Bone marrow (tissue), 2 donors: ENCODE results near the gene HOXC10.

Experiments
- DNase-seq, 2 donors: peaks; one replicate each; lab custom pipeline; 2025; lab: John Stamatoyannopoulos, UW

HOXC10 gene

GRCh38 chr12:53950789-53951576 is 34.0 kb upstream of the HOXC10 start:
- no peak for DNase-seq

DNA sequence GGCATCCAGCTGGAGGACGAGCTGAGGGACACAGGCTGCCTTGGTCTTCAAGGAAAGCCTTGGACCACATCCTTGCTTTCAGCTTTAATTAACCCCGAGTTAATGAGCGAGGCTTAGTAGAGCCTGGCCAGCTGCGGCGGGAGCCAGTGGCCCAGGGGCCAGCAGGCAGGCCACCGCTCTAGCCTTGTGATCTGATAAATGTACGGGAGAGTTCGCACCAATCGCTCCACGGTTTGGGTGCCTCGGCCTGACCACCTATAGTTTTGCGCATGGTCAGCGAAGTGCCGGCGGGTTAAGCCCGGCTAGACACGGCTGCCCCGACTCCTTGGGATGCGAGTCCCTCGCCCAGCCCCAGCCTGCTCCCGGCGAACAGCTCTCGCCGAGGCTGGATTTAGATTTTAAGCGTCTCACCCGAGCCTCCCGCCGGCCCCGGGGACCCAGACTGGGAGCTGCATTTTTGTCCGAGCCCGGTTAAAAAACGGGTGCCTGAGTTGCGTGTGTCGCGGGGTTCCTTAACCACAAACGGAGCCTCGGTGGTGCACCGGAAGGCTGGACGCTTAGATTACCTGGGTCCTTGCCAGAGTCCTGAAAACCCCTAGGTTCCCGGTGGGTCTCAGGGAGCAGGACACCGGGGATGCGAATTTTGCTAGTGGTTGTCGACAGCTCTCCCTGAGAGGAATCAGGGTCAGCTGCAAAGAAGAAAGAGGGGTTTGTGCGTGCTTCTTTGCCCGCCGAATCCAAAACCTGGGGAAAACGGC is 33.2 kb upstream of the HOXC10 start:
- DNase-seq: no peak

DNA sequence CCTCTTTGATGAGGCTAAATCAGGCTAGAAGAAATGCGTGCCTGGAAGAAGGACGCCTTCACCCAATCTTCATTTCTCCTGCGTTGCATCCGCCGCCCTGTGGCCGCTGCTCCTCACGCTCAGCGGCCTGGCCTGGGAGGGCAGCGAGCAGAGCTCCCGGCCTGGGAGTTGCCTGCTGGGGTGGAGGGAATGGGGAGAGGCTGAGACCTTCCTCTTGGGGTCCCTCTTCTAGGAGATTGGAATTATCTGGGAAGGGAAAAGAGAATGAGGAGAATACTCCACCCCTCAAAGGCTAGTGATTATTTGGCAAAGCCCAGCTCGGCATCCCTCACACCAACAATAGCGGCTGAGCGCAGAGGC is 32.6 kb upstream of the HOXC10 start:
- no peak for DNase-seq

GRCh38 chr12:53952871-53953734 is 31.8 kb upstream of the HOXC10 start:
- no peak for DNase-seq

- DNase-seq: no peak
Measured at GRCh38 chr12:53953831-53954693, 30.9 kb upstream of the HOXC10 start.

DNA sequence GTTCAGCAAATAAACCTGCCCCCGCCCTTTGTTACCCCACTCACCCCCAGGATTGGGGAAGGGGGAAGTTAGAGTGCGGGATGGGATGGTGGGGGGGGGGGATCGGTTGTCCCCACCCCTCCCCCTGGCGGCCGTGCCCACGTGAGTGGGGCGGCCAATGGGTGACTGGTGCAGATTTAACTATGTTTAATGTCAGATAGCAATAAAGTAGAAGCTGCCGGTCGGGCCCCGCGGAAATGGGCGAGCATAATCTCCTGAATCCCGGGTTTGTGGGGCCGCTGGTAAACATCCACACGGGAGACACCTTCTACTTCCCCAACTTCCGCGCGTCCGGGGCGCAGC is 30.3 kb upstream of the HOXC10 start, which contains the start of gene HOXC12:
HOXC12 (plus strand) TSS at position 210 of the 342 bp plus-strand sequence; CDS start at position 237, 27 bp downstream.
- no peak for DNase-seq

- no peak for DNase-seq
Measured at GRCh38 chr12:53955036-53955775, 29.7 kb upstream of the HOXC10 start.

- DNase-seq: no peak
Measured at GRCh38 chr12:53955776-53956250, 29.1 kb upstream of the HOXC10 start.

DNA sequence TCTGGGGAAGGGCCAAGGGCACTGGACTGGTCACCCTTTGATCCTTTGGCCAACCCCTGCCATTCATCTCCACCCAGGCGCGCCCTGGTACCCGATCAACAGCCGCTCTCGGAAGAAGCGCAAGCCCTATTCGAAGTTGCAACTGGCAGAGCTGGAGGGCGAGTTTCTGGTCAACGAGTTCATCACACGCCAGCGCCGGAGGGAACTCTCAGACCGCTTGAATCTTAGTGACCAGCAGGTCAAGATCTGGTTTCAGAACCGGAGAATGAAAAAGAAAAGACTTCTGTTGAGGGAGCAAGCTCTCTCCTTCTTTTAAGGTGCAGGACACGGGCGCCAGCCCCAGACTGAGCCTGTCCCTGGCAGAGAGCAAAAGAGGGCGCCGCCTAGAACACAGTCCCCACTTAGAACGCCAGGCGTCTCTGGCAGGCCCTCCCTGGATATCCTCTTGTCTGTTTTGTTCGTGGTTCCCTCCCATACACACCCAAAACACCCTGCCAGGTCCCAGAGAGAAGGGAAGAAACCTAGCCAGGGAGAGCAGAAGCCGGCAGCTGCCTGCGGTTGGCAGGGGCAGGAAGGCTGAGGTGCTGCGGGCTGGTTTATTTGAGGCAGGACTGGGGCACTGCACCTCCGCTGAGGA is 28.6 kb upstream of the HOXC10 start:
- no peak for DNase-seq

DNA sequence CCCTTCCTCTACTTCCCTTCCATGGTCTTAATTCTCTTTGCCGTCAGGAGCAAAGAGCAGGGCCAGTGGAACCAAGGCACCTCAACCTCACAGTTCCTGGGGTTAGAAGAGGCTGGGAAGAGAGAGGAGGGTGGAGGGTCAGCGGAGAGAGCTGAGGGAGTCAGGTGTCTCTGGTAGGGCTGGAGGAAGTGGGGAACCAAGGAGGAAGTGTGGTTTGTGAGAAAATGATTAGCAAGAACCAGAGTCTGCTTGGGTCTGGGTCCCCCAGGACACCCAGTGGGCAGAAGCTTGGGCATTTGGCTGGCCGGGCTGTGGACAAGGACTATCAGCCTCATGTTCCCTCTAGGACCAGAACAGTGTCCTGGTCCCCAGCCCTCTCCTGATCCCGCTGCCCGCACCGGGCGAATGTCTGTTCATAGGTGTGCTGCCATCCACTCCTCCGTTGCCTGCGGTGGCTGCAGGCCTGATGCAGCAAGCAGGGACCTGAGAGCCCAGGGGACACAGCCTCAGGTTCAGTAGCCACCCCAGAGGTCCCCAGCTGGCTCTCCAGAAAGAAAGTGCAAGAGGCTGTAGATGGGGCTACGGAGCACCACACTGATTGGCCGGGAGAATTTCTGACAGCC is 27.9 kb upstream of the HOXC10 start:
- no peak for DNase-seq

DNA sequence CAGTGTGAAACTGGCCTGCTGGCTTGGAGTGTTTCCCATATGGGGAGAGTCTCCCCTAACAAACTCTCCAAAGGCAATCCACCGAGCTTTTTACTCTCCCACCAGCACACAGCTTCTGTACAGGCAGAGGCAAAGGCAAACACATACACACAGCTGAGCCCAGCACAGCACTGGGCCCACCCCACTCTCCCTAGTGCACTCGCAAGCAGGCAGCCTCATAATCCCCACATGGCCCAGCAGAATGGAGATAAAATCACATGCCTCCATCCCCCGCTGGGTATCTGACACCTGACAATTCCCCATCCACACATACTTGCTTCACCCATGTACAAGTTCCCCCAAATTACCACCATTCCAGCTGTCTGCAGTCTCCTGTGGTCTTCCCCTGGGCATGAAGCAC is 26.8 kb upstream of the HOXC10 start:
- no peak for DNase-seq

DNA sequence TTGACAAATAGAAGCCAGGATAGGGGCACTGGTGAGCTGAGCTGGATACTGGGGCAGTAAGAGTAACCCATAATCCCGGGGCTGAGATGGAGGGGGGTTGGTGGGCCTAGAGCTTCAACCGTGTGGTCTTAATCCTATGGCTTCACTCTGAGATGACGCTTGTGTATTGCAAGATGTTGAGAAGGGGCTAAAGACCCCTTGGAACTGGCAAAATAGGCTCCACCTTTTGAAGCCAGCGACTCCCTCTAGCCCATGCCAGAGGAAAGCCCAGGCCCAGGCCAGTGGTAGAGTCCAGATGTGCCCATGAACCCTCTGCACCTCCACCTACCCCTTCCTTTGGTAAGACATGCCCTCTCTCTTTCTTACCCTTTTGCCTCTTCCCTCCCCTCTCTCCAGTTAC is 25.6 kb upstream of the HOXC10 start:
- DNase-seq: no peak

- DNase-seq: no peak
Measured at GRCh38 chr12:53960187-53961024, 24.5 kb upstream of the HOXC10 start.

GRCh38 chr12:53961025-53961761 is 23.8 kb upstream of the HOXC10 start:
- no peak for DNase-seq

DNA sequence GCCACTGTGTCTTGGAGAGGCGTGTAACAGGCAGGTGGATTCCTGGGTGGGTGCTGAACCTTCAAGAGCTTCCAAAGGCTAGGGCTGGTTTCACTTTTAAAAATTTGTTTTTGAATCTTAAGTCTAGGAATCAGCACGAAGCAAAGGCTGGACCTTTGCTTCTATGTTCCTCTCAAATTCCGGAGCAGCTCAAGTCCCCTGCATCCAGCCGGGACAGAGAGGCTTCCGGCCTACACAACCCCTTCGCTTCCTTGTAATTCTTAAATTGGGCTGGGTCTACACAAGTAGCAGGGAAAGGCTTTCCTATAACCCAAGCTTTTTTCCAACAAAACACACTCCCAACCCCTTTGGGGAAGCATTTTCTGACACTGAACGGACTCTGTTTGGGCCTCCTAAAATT is 21.9 kb upstream of the HOXC10 start:
- DNase-seq: no peak

- no peak for DNase-seq
Measured at GRCh38 chr12:53963434-53964314, 21.3 kb upstream of the HOXC10 start.

- DNase-seq: no peak
Measured at GRCh38 chr12:53964315-53964713, 20.6 kb upstream of the HOXC10 start.
